HG03571 (cell line): ENCODE results near the gene SERPINA5.
"Not testable (repeated sequence)": the region's sequence is repeated elsewhere in the genome, so short reads cannot be mapped to it uniquely, and the experiment has no call there.

Source experiments
- ATAC-seq: cut with Tn5 transposase; IDR thresholded peaks from one replicate; pipeline ENCODE4 v1.9.1; 2021; ENCODE audit not compliant: unreplicated experiment

The SERPINA5 gene

DNA sequence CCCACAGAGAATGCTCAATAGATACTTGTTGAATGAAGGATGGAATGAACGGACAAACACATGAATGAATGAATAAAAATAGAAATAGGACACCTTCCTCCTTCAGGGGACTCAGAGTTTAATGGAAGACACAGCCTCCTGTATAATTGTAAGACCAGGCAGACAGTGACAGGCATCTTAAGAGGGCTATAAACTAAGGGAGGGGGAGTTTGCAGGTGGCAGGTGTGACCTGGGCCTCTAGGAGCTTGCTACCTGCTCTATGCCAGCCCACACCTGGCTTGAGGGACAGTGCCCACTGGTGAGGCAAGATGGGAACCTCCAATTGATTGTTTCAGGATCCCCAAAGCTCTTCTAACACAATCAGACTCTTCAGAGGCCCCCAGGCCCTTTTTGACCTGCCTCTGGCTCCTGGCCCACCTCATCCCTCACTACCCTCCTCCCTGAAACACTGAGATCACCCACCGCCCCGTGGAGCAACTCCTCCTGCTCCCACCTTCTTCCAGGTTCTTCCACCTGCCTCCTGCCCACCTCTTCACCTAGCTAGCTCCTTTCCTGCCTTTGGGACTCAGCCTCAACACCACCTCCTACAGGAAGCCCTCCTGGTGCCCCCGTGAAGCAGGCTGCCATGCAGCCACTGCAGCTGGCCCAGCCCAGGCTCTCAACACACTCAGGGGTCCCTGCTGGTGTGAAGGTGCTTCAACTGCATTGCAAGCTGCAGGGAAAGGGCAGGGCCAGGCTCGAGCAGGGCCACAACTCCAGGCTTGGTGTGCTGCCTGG lies 40.3 kb downstream of the SERPINA5 start:
- no peak for ATAC-seq

DNA sequence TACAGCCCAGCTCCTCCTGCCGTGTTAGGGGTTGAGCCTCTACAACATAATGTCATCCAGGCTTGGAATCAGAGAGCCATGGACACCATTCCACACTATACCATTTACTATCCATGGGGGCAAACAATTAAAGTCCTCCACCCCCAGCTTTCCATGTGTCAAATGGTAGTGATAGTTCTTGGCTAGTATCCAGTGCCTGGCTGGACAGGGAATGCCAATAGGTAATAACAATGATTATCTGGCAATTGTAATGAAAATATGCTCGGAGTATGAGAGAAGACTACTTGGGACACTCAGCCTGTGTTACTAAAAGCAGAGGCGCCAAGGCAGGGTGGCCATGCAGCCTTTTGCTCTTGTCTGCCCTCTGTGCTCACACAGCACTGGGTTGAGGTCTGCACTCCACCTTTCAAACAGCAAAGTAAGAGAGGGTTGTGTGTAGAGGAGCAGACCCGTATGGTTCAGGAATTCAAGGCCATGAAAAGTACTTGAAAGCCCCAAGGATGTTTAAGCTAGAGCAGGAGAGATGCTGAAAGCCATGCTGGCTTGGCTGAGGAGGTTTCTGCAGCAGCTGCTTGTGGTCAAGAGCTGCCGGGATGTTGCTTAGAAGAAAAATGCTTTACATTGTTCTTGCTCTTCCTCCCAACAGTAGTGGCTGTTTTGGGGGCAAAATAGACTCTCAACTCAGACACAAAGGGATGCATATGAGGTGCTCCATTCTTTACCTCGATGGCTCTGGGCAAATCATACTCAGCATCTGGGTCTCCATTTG lies 41.6 kb downstream of the SERPINA5 start:
- ATAC-seq, result no peak

DNA sequence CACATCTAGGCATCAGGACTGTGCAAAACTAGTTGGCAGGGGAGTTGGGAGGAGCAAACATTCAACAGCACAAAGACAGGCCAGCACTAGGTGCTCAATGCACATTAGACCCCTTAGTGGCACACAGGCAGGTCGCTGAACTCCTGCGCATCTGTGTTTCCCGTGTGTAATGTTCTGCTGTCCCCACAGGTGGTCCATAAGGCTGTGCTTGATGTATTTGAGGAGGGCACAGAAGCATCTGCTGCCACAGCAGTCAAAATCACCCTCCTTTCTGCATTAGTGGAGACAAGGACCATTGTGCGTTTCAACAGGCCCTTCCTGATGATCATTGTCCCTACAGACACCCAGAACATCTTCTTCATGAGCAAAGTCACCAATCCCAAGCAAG lies 42.2 kb downstream of the SERPINA5 start:
- no peak for ATAC-seq

DNA sequence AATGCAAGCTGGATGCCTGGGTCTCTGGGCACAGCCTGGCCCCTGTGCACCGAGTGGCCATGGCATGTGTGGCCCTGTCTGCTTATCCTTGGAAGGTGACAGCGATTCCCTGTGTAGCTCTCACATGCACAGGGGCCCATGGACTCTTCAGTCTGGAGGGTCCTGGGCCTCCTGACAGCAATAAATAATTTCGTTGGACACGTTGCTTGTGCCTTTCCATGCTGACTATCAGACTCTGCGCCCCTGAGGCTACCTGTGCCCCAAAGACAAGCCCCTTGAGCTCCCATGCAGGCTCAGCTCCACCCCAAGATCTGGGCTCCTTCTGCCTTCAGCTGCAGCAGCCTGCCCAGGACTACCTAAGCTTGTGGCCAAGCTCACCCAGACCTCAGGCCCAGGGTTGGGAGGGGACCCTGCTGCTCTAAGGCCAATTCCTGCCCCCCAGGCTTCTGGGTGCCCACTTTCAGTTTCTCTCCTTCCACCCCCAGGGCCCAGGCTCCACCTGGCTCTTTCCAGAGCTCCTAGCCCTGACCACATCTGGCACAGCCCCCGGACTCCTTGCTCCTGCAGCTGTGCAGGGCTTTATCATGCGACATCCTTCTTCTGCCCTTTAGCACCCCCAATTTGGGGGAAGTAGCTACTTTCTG lies 42.8 kb downstream of the SERPINA5 start:
- ATAC-seq, result no peak

DNA sequence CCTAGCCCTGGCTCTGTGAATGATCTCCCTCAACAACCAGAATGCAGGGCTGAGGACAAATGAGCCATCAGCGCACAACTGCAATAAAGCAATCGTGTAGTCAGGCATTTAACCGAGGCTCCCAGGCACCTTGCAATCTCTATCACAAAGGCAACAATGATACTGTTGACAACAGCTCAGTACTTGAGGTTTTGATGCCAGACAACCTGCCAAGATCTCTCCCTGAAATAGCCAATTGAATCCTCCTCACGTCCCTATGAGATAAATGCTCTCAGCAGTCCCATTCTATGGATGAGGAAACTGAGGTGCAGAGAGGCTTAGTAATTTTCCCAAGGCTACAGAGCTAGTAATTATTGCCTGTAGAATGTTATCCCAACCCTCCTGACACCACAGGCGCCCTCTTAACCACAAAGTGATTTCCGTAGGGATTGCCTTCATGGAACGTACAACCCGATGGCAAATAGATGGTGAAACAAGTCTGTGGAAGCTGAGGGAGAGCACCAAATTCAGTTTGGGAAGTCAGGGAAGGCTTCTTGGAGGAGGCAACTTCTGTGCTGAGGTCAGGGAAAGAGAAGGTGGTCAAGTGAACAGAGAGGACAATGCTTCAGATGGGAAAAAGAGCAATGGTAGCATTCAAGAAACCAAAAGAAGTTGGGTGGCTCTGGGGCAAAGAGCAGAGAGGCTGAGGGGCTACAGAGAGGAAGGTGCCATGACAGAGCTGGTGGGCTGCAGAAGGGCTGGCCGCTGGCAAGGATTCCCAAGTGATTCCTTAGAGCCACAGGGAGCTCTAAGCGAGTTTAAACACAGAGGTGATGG lies 43.5 kb downstream of the SERPINA5 start:
- no peak for ATAC-seq

DNA sequence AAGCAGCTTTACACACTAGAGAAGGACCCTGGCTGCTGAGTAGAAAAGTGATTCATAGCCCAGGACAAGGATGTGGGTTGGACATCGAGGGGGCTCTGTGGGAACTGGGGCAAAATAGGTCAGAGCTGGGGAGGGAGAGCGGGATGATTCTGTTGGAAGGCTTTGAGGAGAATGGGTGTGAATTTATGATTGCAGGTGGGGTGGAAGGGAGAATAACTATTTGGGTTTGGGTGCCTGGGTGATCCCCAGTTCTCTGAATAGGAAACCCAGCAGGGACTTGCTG lies 44.1 kb downstream of the SERPINA5 start:
- no peak for ATAC-seq

DNA sequence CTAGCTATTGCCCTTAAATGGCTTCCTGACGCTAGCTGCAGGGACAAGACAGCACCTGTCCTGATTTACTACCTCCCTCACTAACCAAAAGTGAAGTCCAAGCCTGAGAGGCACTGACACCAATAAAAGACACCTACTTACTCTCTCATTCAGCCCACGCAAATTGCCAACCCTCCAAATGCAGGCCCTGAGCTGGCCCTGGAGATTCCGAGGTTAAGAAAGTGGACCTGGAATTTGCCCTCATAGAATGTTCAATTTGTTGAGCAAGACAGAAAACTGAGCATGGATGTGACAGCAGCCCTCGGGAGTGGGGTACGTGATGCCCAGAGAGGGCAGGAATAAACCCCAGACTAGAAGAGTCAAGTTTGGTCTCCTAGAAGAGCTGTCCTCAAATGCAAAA lies 47.4 kb downstream of the SERPINA5 start:
- ATAC-seq, result no peak

DNA sequence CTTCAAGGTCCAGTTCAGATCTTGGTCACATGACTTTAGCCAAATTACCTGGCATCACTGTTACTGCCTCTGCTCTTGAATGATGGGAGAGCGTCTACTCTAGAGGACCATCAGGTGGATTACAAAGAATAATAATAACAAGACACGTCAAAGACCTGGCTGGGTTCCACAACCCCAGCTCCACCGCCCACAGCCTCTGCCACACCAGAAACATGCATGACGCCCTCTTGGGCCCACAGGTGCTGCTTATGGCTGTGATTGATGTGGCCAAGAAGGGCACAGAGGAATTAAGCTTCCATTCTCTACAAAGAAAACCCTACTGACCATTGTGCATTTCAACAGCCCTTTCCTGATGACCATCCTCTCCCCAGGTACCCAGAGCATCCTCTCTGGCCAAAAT lies 49.2 kb downstream of the SERPINA5 start:
- ATAC-seq, result no peak

DNA sequence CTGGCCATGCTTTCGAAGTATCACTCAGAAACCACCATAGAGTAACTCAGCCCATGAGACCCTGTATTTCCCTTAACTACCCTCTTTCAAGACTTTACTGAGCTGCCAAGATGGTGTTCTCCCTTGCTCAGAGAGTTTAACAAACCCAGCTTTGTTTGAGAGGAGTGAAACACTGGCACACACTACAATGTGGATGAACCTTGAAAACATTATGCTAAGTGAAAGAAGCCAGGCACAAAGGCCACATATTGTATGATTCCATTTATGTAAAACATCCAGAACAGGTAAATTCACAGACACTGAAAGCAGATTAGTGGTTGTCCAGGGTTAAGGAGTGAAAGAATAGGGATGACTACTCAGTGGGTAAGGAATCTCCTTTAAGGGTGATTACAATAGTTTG lies 49.8 kb downstream of the SERPINA5 start:
- no peak for ATAC-seq

DNA sequence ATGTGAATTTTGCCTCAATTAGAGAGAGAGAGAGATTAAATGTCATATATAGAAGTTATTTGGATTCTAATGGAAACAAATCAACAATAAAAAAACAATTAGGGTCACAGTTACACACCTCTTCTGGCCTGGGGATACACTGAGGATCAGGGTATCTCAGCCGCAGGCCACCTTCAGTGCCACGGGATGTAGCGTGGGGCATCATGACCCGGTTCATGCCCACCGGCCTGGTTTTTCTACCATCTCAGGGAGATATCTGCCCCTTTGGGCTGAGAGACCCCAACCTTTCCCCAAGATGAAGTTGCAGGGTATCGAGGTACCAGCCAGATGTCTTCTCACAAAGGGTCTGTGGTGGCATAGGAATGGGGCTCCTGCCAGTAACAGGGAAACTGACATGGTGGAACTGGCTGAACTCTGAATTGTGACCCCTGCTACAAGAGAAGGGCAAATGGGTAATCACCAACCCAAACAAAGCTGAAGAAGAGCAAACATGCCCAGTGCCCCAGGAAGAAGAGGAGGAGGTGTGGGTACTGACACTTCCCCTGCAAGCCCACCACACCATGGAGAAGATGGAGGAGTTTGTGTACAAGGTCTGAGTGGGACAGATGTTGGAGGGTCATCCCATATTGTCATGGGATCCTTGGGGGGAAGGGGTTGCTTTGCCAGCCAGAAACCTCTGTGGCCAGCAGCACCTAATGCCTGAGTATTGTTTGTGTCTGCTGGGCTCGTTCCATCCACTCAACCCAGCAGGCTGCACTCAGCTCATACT lies 50.5 kb downstream of the SERPINA5 start:
- ATAC-seq, result no peak

DNA sequence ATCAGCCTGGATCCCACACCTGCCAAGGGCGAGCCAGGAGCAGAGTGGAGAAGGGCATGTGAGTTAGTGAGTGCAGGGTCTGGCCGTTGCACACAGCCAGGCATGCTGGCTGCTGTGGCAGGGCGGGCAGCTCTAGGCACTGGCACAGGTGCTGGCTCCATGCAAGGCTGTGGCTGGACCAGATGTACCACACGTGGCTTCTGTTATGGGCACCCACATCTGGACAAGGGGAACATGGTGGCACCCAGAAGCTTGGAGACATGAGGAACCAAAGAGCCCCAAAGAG lies 51.0 kb downstream of the SERPINA5 start:
- no peak for ATAC-seq

DNA sequence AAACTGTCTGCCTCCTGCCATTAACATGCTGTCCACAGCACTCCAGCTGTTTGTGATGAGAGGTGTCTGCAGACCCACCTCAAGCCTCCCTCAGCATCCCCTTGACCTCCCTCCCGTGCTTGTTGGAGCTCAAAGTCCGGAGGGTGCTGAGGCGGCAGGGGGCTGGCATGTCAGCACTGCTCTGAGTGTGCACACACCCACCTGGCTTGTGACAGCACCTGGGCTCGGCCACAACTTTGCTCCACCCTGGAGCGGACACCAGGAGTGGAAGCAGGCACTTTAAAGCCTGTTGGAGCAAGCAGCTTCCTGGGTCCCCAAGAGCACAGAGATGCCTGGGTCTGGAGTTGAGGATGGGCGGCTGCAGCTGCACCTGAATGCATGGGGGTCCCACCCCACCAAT lies 51.9 kb downstream of the SERPINA5 start:
- ATAC-seq, result no peak

DNA sequence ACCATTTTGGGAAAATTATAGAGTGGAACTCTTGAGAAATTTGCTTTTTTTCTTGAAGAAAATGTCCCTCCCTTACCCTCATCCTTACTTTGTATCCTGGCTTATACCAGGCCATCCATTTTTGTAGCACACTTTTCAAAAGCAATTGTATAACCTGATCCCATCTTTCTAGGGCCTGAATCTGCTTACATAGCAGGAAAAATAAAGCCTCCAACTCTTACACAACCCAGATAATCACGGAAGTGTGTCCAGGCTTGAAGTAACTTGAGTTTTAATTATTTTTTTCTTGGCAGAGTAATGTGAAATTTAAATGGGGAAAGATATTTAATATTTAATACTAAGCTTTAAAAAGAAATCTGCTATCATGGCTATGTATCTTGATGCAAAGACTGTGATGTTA lies 53.9 kb downstream of the SERPINA5 start:
- ATAC-seq, result no peak

DNA sequence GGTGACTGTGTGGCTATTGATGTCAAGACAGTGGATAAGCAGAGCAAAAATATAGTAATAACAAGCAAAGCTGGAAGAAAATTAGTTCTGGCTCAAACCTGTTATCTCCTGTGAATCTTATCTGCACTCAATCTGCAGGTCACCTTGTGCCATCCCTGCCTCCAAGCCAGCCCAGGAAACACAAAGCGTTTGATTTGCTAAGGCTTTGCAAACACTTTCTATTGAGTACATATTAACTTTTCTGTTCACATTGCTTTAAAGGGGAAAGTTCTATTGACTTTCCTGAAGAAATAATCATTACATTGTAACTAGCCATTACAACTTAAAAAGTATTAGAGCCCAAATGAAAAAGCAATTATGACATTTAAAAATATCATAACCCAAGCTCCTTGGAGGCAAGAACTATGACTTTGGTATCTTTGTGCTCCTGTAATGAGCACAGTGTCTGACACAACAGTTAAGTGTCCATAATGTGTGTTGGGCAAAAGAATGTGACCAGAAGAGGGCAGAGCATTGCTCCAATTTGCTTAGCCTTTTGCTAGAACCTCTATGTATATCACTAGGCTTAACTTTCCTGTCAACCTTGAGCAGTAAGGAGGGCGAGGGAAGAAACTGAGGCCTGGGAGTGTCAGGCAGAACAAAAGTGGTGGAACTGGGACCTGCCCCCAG lies 55.7 kb downstream of the SERPINA5 start:
- ATAC-seq, result no peak

DNA sequence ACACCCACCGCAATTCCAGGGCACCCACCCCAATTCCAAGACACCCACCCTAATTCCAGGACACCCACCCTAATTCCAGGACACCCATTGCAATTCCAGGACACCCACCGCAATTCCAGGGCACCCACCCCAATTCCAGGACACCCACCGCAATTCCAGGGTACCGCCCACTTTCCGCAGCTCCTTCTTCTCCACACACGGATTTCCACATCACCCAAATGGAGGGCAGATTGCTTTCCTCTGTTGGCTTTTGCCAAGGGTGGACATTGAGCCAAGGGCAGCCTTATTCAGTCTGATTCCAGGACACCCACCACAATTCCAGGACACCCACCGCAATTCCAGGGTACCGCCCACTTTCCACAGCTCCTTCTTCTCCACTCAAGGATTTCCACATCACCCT lies 56.6 kb downstream of the SERPINA5 start:
- ATAC-seq, result not testable (repeated sequence)

DNA sequence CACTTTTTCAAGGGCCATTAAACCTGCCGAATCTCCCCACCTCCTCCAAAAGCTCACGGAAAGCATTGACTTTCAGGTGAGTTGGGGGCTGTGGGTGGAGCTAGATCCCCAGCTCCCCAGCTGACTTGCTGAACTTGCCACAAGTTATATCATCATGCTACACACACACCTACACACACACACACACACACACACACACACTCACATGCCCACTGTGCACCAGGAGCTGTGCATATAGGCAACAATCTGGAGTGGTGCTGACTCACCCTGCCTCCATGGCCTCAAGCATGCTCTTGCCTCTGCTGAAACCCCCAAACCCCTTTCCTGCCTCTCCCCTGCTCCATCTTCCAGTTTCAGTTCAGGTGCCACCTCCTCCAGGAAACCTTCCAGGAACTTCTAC lies 57.1 kb downstream of the SERPINA5 start:
- no peak for ATAC-seq

DNA sequence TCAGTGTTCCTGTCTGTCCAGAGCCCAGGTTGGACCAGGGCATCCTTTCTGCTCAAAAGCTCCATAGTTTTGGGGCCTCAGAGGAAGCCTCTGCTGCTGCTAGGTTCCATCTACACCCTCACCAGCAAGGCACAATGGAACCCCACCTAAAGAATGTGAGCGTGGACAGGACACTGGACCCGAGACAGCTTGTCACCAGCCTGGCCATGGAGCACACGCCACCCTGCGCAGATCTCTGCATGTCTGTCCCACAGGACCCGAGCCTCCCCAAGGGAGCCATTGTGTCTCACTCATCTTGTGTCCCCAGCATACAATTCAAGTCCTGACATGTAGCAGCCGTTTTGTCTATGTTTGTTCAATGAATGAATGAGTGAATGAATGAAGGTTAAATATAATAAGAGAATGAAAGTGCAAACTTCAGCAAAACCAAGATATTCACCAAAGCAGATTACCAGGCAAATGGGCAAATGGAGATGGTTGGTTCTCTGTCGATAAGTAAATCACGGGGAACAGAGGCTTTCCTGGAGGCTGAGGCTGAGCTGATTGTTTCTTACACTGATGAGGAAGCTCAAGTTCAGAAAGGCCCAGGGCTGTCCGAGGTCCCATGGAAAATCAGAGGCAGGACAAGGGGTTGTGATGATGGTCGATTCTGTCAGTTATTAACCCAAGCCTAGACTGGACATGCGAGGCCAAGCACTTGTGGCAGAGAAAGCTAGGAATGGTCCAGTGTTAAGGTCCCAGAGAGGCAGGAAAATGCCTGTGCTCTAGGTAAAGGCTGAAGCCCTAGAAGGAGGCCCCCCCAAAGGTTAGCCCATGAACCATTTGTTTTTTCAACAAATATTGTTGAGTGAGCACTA lies 58.0 kb downstream of the SERPINA5 start:
- ATAC-seq, result no peak

DNA sequence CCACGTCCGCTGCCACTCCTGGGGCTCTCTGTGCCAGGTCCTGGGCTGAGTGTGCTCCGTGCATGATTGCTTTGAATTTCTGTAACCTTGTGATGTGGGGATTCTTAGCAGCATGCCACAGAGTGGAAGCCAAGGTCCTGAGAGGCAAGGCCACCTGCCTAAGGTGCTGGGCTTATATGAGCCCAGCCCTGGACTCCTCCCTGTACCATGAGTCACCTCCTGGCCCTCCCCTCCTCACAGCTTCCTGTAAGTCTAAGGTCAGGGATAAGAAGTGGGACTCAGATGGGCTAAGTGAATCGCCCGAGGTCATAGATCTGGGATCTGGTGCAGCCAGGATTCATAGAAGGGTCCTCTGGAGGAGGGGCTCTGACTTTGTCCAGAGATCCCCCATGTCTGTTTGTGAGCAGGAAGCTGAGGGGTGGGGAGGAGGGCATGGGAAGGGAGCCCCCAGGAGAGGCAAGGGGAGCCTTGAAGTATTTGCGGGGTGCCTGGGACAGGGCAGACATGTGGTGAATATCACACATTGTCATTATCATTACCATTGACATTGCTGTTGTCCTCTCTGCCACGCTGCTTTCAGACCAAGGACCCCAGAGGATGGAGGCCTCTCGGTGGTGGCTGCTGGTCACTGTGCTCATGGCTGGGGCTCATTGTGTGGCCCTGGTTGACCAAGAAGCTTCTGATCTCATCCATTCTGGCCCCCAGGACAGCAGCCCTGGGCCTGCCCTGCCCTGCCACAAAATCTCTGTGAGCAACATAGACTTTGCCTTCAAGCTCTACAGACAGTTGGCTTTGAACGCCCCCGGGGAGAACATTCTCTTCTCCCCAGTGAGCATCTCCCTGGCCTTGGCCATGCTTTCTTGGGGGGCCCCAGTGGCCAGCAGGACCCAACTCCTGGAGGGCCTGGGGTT lies 59.8 kb downstream of the SERPINA5 start:
- no peak for ATAC-seq

DNA sequence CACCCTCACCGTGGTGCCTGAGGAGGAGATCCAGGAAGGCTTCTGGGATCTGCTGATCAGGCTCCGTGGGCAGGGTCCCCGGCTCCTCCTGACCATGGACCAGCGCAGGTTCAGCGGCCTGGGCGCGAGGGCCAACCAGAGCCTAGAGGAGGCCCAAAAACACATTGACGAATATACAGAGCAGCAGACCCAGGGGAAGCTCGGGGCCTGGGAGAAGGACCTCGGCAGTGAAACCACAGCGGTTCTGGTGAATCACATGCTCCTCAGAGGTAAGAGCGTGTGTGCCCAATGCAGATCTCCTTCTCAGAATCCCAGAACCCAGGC lies 60.4 kb downstream of the SERPINA5 start:
- no peak for ATAC-seq
